ENCODE data around the gene CEP170. TPM values are rescaled to one million over a fixed set of nuclear protein-coding genes. Genes with fewer than 3 reads are reported as not detected.

Gene CEP170
- polyA plus RNA-seq, 1 donor from 2014 or later: 403 TPM

GRCh38 chr1:243287652-243288051 is 32.6 kb upstream of the CEP170 start:
- no peak overlapping the region for H3K4me3 ChIP-seq (ENCODE audit: low read length)
- H3K36me3 ChIP-seq (ENCODE audit: insufficient read depth, low read length): peaks cover 3% of the 10 kb centered on the region
- H3K27ac ChIP-seq (ENCODE audit: low read length): no peak overlapping the region
- H3K4me2 ChIP-seq (ENCODE audit: low read length): no peak overlapping the region
- no peaks in the 10 kb centered on the region for H3F3A ChIP-seq (ENCODE audit: insufficient read depth, low read length, poor library complexity, severe bottlenecking)
- no peaks in the 10 kb centered on the region for H3K9me3 ChIP-seq (ENCODE audit: low read length)
- no peak overlapping the region for H2AFZ ChIP-seq (ENCODE audit: low read depth, low read length)
- H3K9me2 ChIP-seq (ENCODE audit: insufficient read depth, low read length): no peaks in the 10 kb centered on the region
- H3K79me2 ChIP-seq (replicated peaks; ENCODE audit: insufficient read depth, low read length): no peaks in the 10 kb centered on the region
- no peaks in the 10 kb centered on the region for H3K27me3 ChIP-seq (ENCODE audit: insufficient read depth, low read depth, low read length)
- H3K9ac ChIP-seq (ENCODE audit: low read length): no peak overlapping the region
- no peak for TF ChIP-seq POLR2AphosphoS5 (IDR thresholded peaks at IDR 0.05)
- TF ChIP-seq REST (IDR thresholded peaks at IDR 0.05; ENCODE audit: borderline replicate concordance): no peak
- TF ChIP-seq CTCF (IDR thresholded peaks at IDR 0.05; ENCODE audit: poor library complexity, severe bottlenecking): no peak
- no peak for TF ChIP-seq MXI1 (conservative IDR thresholded peaks at IDR 0.05; ENCODE audit: poor library complexity, severe bottlenecking)
- no peak for TF ChIP-seq TAF1 (IDR thresholded peaks at IDR 0.05; ENCODE audit: low read depth)
- no peak for TF ChIP-seq RAD21 (conservative IDR thresholded peaks at IDR 0.05)
- TF ChIP-seq SMC3 (conservative IDR thresholded peaks at IDR 0.05; ENCODE audit: poor library complexity): no peak
- no peak for TF ChIP-seq EZH2 (IDR thresholded peaks at IDR 0.05; ENCODE audit: borderline replicate concordance, insufficient read depth, low read length, poor library complexity, severe bottlenecking)
- TF ChIP-seq EP300 (conservative IDR thresholded peaks at IDR 0.05; ENCODE audit: poor library complexity, severe bottlenecking): no peak
- no peaks in the 10 kb centered on the region for H4K20me1 ChIP-seq (ENCODE audit: insufficient read depth)

- H3K9me2 ChIP-seq (ENCODE audit: insufficient read depth, low read length): no peaks in the 10 kb centered on the region
- H2AFZ ChIP-seq (ENCODE audit: low read depth, low read length): no peak overlapping the region
- H3K9ac ChIP-seq (ENCODE audit: low read length): no peak overlapping the region
- no peaks in the 10 kb centered on the region for H3K79me2 ChIP-seq (replicated peaks; ENCODE audit: insufficient read depth, low read length)
- H3K27ac ChIP-seq (ENCODE audit: low read length): no peak overlapping the region
- H3F3A ChIP-seq (ENCODE audit: insufficient read depth, low read length, poor library complexity, severe bottlenecking): no peaks in the 10 kb centered on the region
- H3K36me3 ChIP-seq (ENCODE audit: insufficient read depth, low read length): peaks cover 3% of the 10 kb centered on the region
- H3K27me3 ChIP-seq (ENCODE audit: insufficient read depth, low read depth, low read length): no peaks in the 10 kb centered on the region
- H3K9me3 ChIP-seq (ENCODE audit: low read length): no peaks in the 10 kb centered on the region
- H4K20me1 ChIP-seq (ENCODE audit: insufficient read depth): no peaks in the 10 kb centered on the region
- TF ChIP-seq TAF1 (IDR thresholded peaks at IDR 0.05; ENCODE audit: low read depth) (no peak), EZH2 (IDR thresholded peaks at IDR 0.05; ENCODE audit: borderline replicate concordance, insufficient read depth, low read length, poor library complexity, severe bottlenecking) (no peak), RAD21 (conservative IDR thresholded peaks at IDR 0.05) (no peak), REST (IDR thresholded peaks at IDR 0.05; ENCODE audit: borderline replicate concordance) (no peak), CTCF (IDR thresholded peaks at IDR 0.05; ENCODE audit: poor library complexity, severe bottlenecking) (no peak), EP300 (conservative IDR thresholded peaks at IDR 0.05; ENCODE audit: poor library complexity, severe bottlenecking) (no peak), POLR2AphosphoS5 (IDR thresholded peaks at IDR 0.05) (no peak), MXI1 (conservative IDR thresholded peaks at IDR 0.05; ENCODE audit: poor library complexity, severe bottlenecking) (no peak), SMC3 (conservative IDR thresholded peaks at IDR 0.05; ENCODE audit: poor library complexity) (no peak)
- H3K4me3 ChIP-seq (ENCODE audit: low read length): no peak overlapping the region
- H3K4me2 ChIP-seq (ENCODE audit: low read length): no peak overlapping the region
Measured at GRCh38 chr1:243287123-243287460, 32.0 kb upstream of the CEP170 start.
